Epithelial cell of esophagus (primary cell): ENCODE measurements around the gene GLB1L2.

ENCODE experiments used
- DNase-seq: peaks from one replicate; pipeline ENCODE4 v3.0.0; 2010; ENCODE audit warnings: low read depth
- H3K4me3 ChIP-seq: 2 replicates; pipeline ENCODE4 v1.5.1; 2011; ENCODE audit warnings: mild to moderate bottlenecking, low read length, control low read depth
- TF ChIP-seq, protein P1 (sequence below): IDR thresholded peaks from 2 replicates; pipeline ENCODE4 v1.5.1; 2011; ENCODE audit warnings: low read depth, mild to moderate bottlenecking, low read length, control low read depth, inconsistent platforms; ENCODE audit not compliant: insufficient read depth; ENCODE audit errors: missing control alignments

GLB1L2 gene

DNA sequence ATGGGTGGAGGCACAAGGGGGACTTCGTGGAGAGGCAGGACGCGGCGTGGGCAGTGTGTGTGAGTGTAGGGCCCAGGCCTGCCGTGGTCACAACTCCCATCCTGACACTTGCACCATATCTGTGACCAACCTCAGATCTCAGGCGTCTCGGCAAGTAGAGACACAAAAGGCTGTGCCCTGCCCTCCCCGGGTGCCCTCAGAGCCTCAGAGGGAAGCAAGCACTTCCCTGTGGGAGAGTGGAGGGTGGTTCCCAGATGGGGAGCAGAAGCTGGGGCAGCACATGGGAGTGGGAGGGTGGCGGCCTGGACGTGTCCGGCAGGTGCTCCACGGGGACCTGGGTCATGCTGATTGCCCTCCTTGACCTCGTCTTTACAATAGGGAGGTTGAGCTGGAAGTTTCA is 59.9 kb downstream of the GLB1L2 start:
- TF ChIP-seq, protein P1, sequence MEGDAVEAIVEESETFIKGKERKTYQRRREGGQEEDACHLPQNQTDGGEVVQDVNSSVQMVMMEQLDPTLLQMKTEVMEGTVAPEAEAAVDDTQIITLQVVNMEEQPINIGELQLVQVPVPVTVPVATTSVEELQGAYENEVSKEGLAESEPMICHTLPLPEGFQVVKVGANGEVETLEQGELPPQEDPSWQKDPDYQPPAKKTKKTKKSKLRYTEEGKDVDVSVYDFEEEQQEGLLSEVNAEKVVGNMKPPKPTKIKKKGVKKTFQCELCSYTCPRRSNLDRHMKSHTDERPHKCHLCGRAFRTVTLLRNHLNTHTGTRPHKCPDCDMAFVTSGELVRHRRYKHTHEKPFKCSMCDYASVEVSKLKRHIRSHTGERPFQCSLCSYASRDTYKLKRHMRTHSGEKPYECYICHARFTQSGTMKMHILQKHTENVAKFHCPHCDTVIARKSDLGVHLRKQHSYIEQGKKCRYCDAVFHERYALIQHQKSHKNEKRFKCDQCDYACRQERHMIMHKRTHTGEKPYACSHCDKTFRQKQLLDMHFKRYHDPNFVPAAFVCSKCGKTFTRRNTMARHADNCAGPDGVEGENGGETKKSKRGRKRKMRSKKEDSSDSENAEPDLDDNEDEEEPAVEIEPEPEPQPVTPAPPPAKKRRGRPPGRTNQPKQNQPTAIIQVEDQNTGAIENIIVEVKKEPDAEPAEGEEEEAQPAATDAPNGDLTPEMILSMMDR: no peak
- DNase-seq: no peak
- no peak overlapping the region for H3K4me3 ChIP-seq

DNA sequence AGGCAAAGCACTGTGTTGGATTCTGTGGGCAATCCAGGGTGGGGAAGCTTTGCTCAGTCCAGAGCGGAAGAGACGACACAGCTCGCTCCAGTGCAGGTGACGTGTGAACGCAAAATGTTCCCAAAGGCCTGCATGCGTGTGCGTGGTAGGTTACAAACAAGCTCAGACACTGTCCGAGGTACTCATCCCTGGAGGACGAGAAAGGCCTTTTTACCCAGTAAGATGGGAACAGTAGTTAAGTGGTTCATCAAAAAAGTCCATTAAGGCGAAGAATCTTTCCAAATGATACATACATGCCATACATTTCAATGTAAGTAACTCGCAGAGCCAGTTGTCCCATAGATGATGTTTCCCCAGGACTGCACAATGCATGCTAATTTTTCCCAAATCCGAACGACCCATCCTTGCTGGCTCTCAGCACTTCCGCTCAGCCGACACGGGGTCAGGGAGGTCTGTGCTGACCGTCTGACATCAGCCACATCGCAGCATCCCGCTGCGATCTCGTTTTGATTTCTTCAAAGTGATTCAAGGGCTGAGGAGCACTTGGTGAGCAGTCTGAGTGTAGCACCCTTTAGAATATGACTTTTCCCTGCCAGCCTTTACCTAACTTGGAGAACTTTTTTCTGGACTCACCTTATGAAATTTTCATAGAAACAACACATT is 61.3 kb downstream of the GLB1L2 start:
- no peak overlapping the region for H3K4me3 ChIP-seq
- TF ChIP-seq, protein P1: no peak
- no peak for DNase-seq

- H3K4me3 ChIP-seq: no peak overlapping the region
- DNase-seq: no peak
- TF ChIP-seq, protein P1: no peak
Observed at GRCh38 chr11:134393638-134394037, 61.9 kb downstream of the GLB1L2 start.

DNA sequence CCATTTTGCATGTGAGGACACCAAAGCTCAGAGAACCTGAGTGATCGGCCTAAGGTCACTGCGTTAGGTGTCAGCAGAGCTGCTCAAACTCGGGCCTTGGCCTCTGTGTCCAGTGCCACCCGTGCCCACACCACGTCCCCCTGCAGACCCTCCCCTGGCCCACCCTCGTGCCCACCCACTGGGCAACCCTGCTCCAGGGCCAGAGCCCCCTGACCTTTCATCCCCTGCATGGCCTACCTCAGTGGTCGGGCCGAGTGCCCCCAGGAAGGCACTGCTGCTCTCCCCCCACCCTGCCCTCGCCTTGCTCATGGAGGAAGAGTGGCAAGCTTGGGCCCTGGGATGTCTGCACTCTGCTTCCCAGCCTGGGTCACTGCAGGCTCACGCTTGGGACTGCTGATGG is 62.5 kb downstream of the GLB1L2 start:
- DNase-seq: no peak
- TF ChIP-seq, protein P1: no peak

GRCh38 chr11:134395002-134395401 is 63.2 kb downstream of the GLB1L2 start:
- DNase-seq: no peak
- TF ChIP-seq, protein P1: no peak
- H3K4me3 ChIP-seq: no peak overlapping the region

More for the DNA sequence above, 62.5 kb downstream of the GLB1L2 start:
- no peak overlapping the region for H3K4me3 ChIP-seq

DNA sequence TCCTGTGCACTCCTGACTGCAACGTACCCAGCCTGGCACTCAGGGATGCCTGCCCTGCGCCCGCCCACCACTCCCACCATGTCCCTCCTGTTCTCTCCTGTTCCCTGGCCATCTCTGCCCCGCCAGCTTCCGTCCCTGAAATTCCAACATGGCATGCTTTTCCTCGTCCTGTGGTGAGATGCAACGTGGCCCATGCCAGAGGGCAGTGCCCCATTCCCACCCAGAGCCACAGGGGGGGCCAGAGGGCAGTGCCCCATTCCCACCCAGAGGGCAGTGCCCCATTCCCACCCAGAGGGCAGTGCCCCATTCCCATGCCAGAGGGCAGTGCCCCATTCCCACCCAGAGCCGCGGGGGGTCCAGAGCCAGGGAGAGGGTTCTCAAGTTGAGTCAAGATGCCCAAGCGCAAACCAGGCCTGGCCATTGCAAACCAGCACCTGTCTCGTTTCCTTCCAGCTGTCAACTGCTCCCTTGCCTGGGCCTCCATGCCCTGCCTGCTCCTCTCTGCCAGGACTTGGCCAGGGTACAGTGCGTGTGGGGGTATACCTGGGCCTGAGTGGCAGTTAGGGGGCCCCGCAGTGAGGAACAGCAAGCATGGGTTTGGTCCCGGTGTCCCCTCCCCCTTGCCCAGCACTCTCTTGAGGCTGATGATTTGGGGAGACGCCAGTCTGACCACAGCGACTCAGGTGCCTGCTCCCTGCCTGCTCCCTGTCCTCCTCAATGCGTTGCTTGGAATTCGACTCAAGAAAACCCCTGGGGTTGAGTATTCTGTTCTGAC is 65.7 kb downstream of the GLB1L2 start:
- no peak overlapping the region for H3K4me3 ChIP-seq
- no peak for DNase-seq
- TF ChIP-seq, protein P1: no peak

- H3K4me3 ChIP-seq: no peak overlapping the region
- TF ChIP-seq, protein P1: no peak
- no peak for DNase-seq
Observed at GRCh38 chr11:134398079-134398444, 66.3 kb downstream of the GLB1L2 start.
